Measurements from ENCODE around the gene EXPH5. TPM values are rescaled to one million over a fixed set of nuclear protein-coding genes. Genes with fewer than 3 reads are reported as not detected.

The EXPH5 gene
- total and polyA plus RNA-seq, 9 of the 15 experiments (the other 6 are each of a cell fraction or from before 2014, with no cell fraction given): 1.3 to 8.5 (median 4.8) TPM

- TF ChIP-seq, protein P1, sequence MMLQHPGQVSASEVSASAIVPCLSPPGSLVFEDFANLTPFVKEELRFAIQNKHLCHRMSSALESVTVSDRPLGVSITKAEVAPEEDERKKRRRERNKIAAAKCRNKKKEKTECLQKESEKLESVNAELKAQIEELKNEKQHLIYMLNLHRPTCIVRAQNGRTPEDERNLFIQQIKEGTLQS (IDR thresholded peaks at IDR 0.05): peak; percentile 100
- TF ChIP-seq, protein P1 (CRISPR knock-in tag; conservative IDR thresholded peaks at IDR 0.05): peak; percentile 96
- TF ChIP-seq, protein P2, sequence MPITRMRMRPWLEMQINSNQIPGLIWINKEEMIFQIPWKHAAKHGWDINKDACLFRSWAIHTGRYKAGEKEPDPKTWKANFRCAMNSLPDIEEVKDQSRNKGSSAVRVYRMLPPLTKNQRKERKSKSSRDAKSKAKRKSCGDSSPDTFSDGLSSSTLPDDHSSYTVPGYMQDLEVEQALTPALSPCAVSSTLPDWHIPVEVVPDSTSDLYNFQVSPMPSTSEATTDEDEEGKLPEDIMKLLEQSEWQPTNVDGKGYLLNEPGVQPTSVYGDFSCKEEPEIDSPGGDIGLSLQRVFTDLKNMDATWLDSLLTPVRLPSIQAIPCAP (CRISPR knock-in tag; IDR thresholded peaks at IDR 0.05; ENCODE audit: borderline replicate concordance): no peak
- TF ChIP-seq STAG1 (CRISPR knock-in tag; IDR thresholded peaks at IDR 0.05; ENCODE audit: borderline replicate concordance) (no peak), ARHGAP35 (IDR thresholded peaks at IDR 0.05; ENCODE audit: partially characterized antibody) (no peak), SMARCE1 (IDR thresholded peaks at IDR 0.05) (peak; percentile 91), PHB (CRISPR knock-in tag; IDR thresholded peaks at IDR 0.05) (no peak), ZNF445 (CRISPR knock-in tag; IDR thresholded peaks at IDR 0.05; ENCODE audit: low read depth) (no peak), PRMT5 (CRISPR knock-in tag; IDR thresholded peaks at IDR 0.05) (no peak), ZNF408 (CRISPR knock-in tag; IDR thresholded peaks at IDR 0.05; ENCODE audit: low read depth) (no peak), CEBPB (tag; IDR thresholded peaks at IDR 0.05) (peak; percentile 48), ZNF224 (CRISPR knock-in tag; IDR thresholded peaks at IDR 0.05) (no peak), MAZ (CRISPR knock-in tag; conservative IDR thresholded peaks at IDR 0.05 in 1 of 2, IDR thresholded peaks at IDR 0.05 in 1 of 2) (peak in 1 of 2 experiments; percentile 54; a peak in 1 of 4 replicates), MNT (conservative IDR thresholded peaks at IDR 0.05) (peak; percentile 69 to 76; a peak in 3 of 4 replicates), CCNT2 (IDR thresholded peaks at IDR 0.05; ENCODE audit: borderline replicate concordance, extremely low read depth, insufficient read length, low read depth, low read length) (no peak), KDM1A (IDR thresholded peaks at IDR 0.05) (no peak), BRD4 (IDR thresholded peaks at IDR 0.05) (peak; percentile 54; the same call in 1 of the 2 replicates), POLR2AphosphoS5 (IDR thresholded peaks at IDR 0.05; ENCODE audit: control insufficient read depth, insufficient read depth, low read depth, low read length) (peak; percentile 91), RB1 (IDR thresholded peaks at IDR 0.05; ENCODE audit: low read depth) (no peak), POLR2H (tag; IDR thresholded peaks at IDR 0.05; ENCODE audit: low read depth) (peak; percentile 93; the same call in 1 of the 2 replicates), SMARCA4 (IDR thresholded peaks at IDR 0.05) (peak; percentile 85), ERF (CRISPR knock-in tag; IDR thresholded peaks at IDR 0.05) (no peak), NONO (IDR thresholded peaks at IDR 0.05; ENCODE audit: low read depth in 2 of 2, low read length in 1 of 2) (no peak), PML (IDR thresholded peaks at IDR 0.05; ENCODE audit: low read length) (peak; percentile 58; the same call in 1 of the 2 replicates), ZNF3 (CRISPR knock-in tag; IDR thresholded peaks at IDR 0.05) (no peak), TAF9B (IDR thresholded peaks at IDR 0.05; ENCODE audit: partially characterized antibody) (peak; percentile 67), POLR2B (IDR thresholded peaks at IDR 0.05; ENCODE audit: low read depth, partially characterized antibody) (peak; percentile 86)
These were observed 96.1 kb downstream of the EXPH5 start (continued) for GRCh38 chr11:108497317-108498045.
